Thymus (tissue), 11 donors: ENCODE data around the gene PNMA6E. TPM values are rescaled to one million over a fixed set of nuclear protein-coding genes. Genes with fewer than 3 reads are reported as not detected.

Experiments used
- DNase-seq, 9 donors: peaks; one replicate each; pipeline ENCODE4 v3.0.0-alpha.2; 2013; ENCODE audit warnings: low spot score in 9 of 9, low read depth in 6 of 9, missing footprints in 1 of 9
- H3K27ac ChIP-seq, 2 donors: one replicate each; pipeline ENCODE4 v1.5.1; 2013; ENCODE audit warnings: control low read depth in 1 of 2, low read depth in 1 of 2, low read length in 1 of 2, mild to moderate bottlenecking in 1 of 2, moderate library complexity in 1 of 2
- H3K27me3 ChIP-seq, 2 donors: one replicate each; pipeline ENCODE4 v1.5.1; 2013; ENCODE audit warnings: low read length in 1 of 2; ENCODE audit not compliant: control insufficient read depth in 2 of 2, insufficient read depth in 1 of 2
- H3K36me3 ChIP-seq, 2 donors: one replicate each; pipeline ENCODE4 v1.5.1; 2013; ENCODE audit warnings: low read length in 1 of 2, mild to moderate bottlenecking in 1 of 2, moderate library complexity in 1 of 2; ENCODE audit not compliant: control insufficient read depth in 2 of 2, insufficient read depth in 2 of 2
- H3K4me1 ChIP-seq, 2 donors: one replicate each; pipeline ENCODE4 v1.5.1; 2013; ENCODE audit warnings: low read length in 2 of 2; ENCODE audit not compliant: control insufficient read depth in 2 of 2, insufficient read depth in 2 of 2
- H3K4me3 ChIP-seq, 2 donors: one replicate each; pipeline ENCODE4 v1.5.1; 2013; ENCODE audit warnings: low read length in 2 of 2, control low read depth in 1 of 2, mild to moderate bottlenecking in 1 of 2
- H3K9me3 ChIP-seq, 2 donors: one replicate each; pipeline ENCODE4 v1.5.1; 2013; ENCODE audit warnings: low read length in 1 of 2, mild to moderate bottlenecking in 1 of 2; ENCODE audit not compliant: control insufficient read depth in 2 of 2, insufficient read depth in 1 of 2
- WGBS: extraction: QIAGEN DNeasy Blood & Tissue Kit; methylation state at CpG from one replicate; pipeline ENCODE4 v1.1.7; 2013; 5-methylcytosine and 5-hydroxymethylcytosine counted together
- polyA plus RNA-seq: library from polyadenylated mRNA; stranded (reverse); fragments of 200-250 nt; gene quantifications from one replicate; pipeline ENCODE4 v1.2.3, GENCODE V29; 2013
- total RNA-seq: library from RNA; stranded (reverse); fragments of 120-200 nt; gene quantifications from one replicate; pipeline ENCODE4 v1.2.4, GENCODE V29; 2013
- donor health status: healthy.

The PNMA6E gene
- total and polyA plus RNA-seq, 2 donors = 0.05 TPM; not detected in 1

DNA sequence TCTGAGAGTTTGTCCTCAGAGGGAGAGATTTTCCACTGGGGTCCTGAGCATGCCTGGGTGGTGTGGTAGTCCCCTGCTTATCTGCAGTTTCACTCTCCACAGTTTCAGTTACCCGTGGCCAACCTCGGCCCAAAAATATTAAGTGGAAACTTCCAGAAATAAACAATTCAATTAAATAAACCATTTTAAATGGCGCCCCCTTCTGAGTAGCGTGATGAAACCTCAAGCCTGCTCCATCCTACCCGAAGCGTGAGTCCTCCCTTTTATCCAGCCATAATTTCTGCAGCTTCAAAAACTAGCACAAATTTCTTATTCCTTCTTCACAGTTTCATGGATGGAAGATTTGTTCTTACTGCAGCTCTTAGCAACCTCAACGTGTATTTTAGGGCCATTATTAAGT lies 26.7 kb downstream of the PNMA6E start:
- no peaks in the 10 kb centered on the region for H3K4me1 ChIP-seq
- WGBS = 83% methylated on average over 7 of the region's 7 CpGs
- H3K4me3 ChIP-seq = no peak overlapping the region
- H3K27me3 ChIP-seq = peaks cover 0 to 2% of the 10 kb centered on the region in 2 donors
- no peak for DNase-seq
- H3K27ac ChIP-seq = no peak overlapping the region
- no peaks in the 10 kb centered on the region for H3K9me3 ChIP-seq
- no peaks in the 10 kb centered on the region for H3K36me3 ChIP-seq

DNA sequence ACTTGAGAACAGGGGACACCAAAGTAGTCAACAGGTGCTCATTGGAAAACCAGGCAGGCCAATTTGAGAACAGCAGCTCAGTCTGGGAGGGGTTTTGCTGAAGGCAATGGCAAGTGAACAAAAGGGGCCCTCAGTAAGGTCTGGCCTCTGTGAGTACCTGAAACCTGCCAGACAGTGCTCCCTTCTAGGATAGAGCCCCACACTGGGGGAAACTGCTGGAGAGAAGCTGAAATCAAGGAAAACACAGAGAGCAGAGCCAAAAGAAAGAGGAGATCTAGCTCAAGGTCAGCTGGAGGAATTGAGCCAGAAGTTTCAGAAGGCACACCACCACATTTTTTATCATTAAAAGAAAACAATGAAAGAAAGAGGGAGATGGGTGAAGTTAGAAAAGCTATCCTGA lies 28.2 kb downstream of the PNMA6E start:
- no peak for DNase-seq
- peaks cover 0 to 2% of the 10 kb centered on the region in 2 donors for H3K27me3 ChIP-seq
- no peak overlapping the region for H3K27ac ChIP-seq
- H3K9me3 ChIP-seq = no peaks in the 10 kb centered on the region
- no peaks in the 10 kb centered on the region for H3K4me1 ChIP-seq
- H3K36me3 ChIP-seq = no peaks in the 10 kb centered on the region
- no peak overlapping the region for H3K4me3 ChIP-seq

DNA sequence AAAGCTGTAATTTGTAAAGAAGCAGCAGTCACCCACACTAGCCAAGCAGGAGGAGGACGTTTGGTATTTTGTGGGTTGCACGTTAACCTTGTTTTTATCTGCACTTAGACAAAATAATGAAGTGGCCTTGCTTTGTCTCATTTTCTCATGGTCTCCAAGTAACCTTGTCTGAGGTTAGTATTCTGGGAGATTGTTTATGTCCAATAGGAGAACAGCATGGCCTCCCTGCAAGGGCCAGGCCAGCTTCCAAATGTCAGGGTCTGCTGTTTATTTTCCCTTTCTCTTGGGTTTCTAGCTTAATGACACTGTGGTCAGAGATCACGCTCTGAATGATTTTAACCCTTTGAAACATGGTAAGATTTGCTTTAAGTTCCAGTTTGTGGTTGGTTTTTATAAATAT lies 29.9 kb downstream of the PNMA6E start:
- no peak for DNase-seq
- WGBS = 89% methylated on average over 3 of the region's 3 CpGs
- Histone ChIP-seq H3K9me3 (no peaks in the 10 kb centered on the region), H3K36me3 (no peaks in the 10 kb centered on the region), H3K4me3 (no peak overlapping the region), H3K27ac (no peak overlapping the region), H3K4me1 (no peaks in the 10 kb centered on the region), H3K27me3 (peaks cover 0 to 2% of the 10 kb centered on the region in 2 donors)

DNA sequence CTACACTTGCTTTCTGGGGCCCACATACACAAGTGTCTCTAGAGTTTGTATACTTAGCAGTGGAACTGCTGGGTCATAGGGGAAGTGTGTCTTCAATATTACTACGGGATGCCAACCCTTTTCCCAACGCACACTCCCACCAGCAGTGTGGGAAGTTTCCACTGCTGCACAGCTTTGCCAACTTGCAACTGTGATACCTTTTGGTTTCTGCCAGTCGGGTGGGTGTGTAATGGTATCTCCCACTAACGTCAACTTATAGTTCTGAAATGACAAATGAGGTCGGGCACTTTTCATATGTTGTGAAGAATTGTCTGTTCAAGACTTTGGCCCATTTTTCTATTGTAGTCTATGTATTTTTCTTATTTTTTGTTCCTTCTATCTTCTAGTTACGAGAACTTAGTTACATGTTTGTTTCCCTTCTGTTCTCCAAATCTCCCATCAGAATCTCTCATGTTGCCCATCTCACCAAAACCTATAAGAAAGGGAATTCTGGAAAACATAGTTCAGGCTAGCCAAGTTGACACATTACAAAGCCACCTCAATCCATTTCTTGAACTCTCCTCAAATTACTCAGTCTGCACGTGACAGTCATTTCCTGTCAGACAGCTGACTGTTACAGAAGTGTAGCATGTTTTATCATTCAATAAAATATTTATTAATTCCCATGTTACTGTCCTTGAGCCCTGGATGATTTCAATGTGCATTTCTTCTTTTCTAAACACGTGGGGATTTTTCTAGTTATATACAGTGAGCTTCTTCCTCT lies 30.7 kb downstream of the PNMA6E start:
- no peaks in the 10 kb centered on the region for H3K36me3 ChIP-seq
- no peaks in the 10 kb centered on the region for H3K4me1 ChIP-seq
- WGBS = 68% methylated on average over 8 of the region's 8 CpGs
- H3K9me3 ChIP-seq = no peaks in the 10 kb centered on the region
- no peak overlapping the region for H3K4me3 ChIP-seq
- no peak overlapping the region for H3K27ac ChIP-seq
- no peaks in the 10 kb centered on the region for H3K27me3 ChIP-seq
- no peak for DNase-seq

DNA sequence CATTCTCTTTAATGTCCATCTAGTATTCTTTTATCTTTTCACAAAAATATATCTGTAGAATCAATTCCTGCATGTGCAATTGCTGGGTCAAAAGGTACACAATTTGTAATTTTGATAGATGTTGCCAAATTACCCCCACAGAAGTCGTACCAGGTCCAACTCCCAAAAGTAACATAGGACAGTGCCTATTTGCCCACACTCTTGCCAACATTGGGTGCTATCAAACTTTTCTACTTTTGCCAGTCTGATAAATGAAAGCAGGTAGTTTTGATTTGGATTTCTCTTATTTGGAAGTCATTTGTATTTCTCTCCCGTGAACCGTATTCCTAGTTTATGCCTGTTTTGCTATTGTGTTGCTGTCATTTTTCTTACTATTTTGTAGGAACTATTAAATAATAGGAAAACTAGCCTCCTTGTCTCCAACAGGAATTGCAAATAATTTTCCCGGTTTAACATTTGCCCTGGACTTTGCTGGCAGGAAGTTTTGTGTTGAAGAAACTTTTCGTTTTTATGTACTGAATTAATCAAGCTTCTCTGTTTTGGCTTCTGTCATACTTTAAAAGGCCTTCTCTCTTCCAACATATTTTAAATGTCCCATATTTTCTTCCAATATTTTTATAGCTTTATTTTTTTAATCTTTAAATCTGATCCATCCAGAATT lies 34.1 kb downstream of the PNMA6E start:
- no peak for DNase-seq
- Histone ChIP-seq H3K36me3 (no peaks in the 10 kb centered on the region), H3K27ac (no peak overlapping the region), H3K27me3 (no peaks in the 10 kb centered on the region), H3K9me3 (no peaks in the 10 kb centered on the region), H3K4me3 (no peak overlapping the region), H3K4me1 (no peaks in the 10 kb centered on the region)
- WGBS = 93% methylated on average over 5 of the region's 5 CpGs

DNA sequence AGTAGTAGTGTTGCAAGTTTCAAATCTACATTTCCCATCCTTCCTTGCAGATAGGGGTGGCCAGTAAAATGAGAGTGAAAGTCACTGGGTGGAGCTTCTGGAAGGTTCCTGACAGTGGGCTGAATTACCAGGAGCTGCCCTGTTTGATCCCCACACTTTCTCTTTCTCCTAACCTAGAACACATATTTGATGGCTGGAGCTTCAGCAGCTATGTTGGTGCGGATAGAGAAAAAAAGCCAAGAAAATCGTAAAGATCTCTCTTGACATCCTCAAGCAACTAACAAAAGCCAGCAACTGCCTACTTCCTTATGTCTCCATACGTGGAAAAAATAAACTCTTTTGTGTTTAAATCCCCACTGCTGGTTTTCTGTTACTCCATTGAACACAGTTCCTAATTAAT lies 35.0 kb downstream of the PNMA6E start:
- no peak for DNase-seq
- H3K36me3 ChIP-seq = no peaks in the 10 kb centered on the region
- 92% methylated on average over 3 of the region's 3 CpGs for WGBS
- no peaks in the 10 kb centered on the region for H3K9me3 ChIP-seq
- H3K27me3 ChIP-seq = no peaks in the 10 kb centered on the region
- H3K27ac ChIP-seq = no peak overlapping the region
- H3K4me3 ChIP-seq = no peak overlapping the region
- no peaks in the 10 kb centered on the region for H3K4me1 ChIP-seq

DNA sequence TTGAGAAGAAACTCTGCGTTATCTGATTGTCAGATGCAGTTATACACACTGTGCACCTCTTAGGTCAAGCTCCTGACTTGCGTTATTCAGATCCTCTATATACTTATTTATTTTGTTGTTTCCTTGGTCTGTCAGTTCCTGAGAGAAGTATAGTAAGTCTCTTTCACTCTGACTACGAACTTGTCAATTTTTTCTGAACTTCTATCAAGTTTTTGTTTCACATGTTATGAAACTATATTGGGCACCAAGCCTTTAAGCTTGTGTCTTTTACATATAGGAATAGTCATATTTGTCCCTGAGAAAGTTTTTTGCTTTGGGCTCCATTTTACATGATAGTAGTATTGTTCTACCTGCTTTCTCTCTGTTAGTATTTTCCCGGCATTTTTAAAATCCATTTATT lies 35.5 kb downstream of the PNMA6E start:
- Histone ChIP-seq H3K4me3 (no peak overlapping the region), H3K36me3 (no peaks in the 10 kb centered on the region), H3K4me1 (no peaks in the 10 kb centered on the region), H3K9me3 (no peaks in the 10 kb centered on the region), H3K27me3 (no peaks in the 10 kb centered on the region), H3K27ac (no peak overlapping the region)
- WGBS = 93% methylated on average over 4 of the region's 4 CpGs
- DNase-seq = no peak

DNA sequence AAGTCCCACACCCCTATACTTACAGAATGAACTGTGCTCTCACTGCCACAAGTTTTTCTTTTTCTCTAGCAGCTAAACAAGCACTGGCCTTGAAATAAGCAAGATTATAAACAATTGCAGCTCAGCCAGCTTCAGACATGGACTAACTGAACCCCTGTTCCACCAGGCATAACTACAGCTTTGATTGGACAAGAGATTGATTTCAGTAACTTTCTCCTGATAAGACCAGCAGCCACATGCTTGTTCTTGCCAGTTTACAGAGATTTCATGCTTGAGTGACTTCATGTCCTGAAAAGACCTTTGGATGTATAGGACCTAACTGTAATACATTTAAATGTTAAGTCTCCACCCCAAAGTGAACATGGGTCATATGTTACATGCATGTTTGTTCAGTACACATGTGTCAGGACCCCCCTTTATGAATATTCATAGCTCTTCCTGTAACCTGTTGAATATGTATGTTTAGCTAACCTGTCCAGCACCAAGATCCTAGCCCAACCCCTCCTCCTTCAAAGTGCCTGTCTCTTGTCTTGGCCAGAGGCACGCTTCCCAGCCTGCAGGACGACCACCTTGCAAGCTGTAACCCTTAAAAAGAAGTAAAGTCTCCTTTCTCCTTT lies 39.3 kb downstream of the PNMA6E start:
- Histone ChIP-seq H3K36me3 (no peaks in the 10 kb centered on the region), H3K9me3 (peaks cover 0 to 11% of the 10 kb centered on the region in 2 donors), H3K27me3 (no peaks in the 10 kb centered on the region), H3K4me1 (no peaks in the 10 kb centered on the region), H3K27ac (no peak overlapping the region), H3K4me3 (no peak overlapping the region)
- 88% methylated on average over 2 of the region's 2 CpGs for WGBS
- DNase-seq = no peak

DNA sequence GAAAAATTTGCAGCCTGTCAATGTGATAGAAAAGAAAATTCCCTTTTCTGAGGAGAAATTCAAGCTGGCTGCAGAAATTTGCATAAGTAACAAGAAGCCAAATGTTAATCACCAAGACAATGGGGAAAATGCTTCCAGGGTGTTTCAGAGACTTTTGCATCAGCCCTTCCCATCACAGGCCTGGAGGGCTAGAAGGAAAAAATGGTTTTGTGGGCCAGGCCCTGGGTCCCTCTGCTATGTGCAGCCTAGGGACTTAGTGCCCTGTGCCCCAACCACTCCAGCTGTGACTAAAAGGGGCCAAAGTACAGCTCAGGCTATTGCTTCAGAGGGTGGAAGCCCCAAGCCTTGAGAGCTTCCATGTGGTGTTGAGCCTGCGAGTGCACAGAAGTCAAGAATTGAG lies 43.3 kb downstream of the PNMA6E start:
- DNase-seq = no peak
- Histone ChIP-seq H3K9me3 (peaks cover 0 to 21% of the 10 kb centered on the region in 2 donors), H3K4me3 (no peak overlapping the region), H3K4me1 (peaks cover 0 to 12% of the 10 kb centered on the region in 2 donors), H3K36me3 (no peaks in the 10 kb centered on the region), H3K27ac (no peak overlapping the region), H3K27me3 (no peaks in the 10 kb centered on the region)
- WGBS = 96% methylated on average over 1 of the region's 1 CpG
